Suprapubic skin (tissue), 4 donors: ENCODE results near the gene SLC4A7. TPM values are rescaled to one million over a fixed set of nuclear protein-coding genes. Genes with fewer than 3 reads are reported as not detected.
A peak's percentile ranks its signal among the peaks of the same experiment; 100 is the strongest.

Source experiments
- DNase-seq, 2 donors: peaks; one replicate each; pipeline ENCODE4 v3.0.0-alpha.2; 2019; ENCODE audit warnings: low spot score in 2 of 2
- H3K27ac ChIP-seq: fragments of 200-600 bp; sonication (generic); one replicate; pipeline ENCODE4 v1.5.1; 2019
- H3K27me3 ChIP-seq: fragments of 200-600 bp; sonication (generic); one replicate; pipeline ENCODE4 v1.5.1; 2019
- H3K36me3 ChIP-seq: fragments of 200-600 bp; sonication (generic); one replicate; pipeline ENCODE4 v1.5.1; 2019
- H3K4me1 ChIP-seq: fragments of 200-600 bp; sonication (generic); one replicate; pipeline ENCODE4 v1.5.1; 2019
- H3K4me3 ChIP-seq: fragments of 200-600 bp; sonication (generic); one replicate; pipeline ENCODE4 v1.5.1; 2019; ENCODE audit warnings: mild to moderate bottlenecking
- H3K9me3 ChIP-seq: fragments of 200-600 bp; sonication (generic); one replicate; pipeline ENCODE4 v1.5.1; 2019
- CTCF ChIP-seq, 2 donors: fragments of 200-600 bp in 1 of 2; fragments of 450-650 bp in 1 of 2; sonication (generic) in 1 of 2; IDR thresholded peaks; one replicate each; pipeline ENCODE4 v1.5.1; 2016 to 2019; ENCODE audit warnings: antibody characterized with exemption in 2 of 2, mild to moderate bottlenecking in 1 of 2, moderate library complexity in 1 of 2
- EP300 ChIP-seq: sonication (generic); formaldehyde crosslinking; IDR thresholded peaks from one replicate; pipeline ENCODE4 v1.6.1; 2017; ENCODE audit warnings: antibody characterized with exemption
- POLR2A ChIP-seq, 2 donors: fragments of 450-650 bp; IDR thresholded peaks; one replicate each; pipeline ENCODE4 v1.6.1; 2017; ENCODE audit warnings: antibody characterized with exemption in 2 of 2, mild to moderate bottlenecking in 2 of 2, moderate library complexity in 2 of 2
- POLR2AphosphoS5 ChIP-seq, 3 donors: sonication (generic); formaldehyde crosslinking; IDR thresholded peaks; one replicate each; pipeline ENCODE4 v1.6.1; 2017; ENCODE audit warnings: antibody characterized with exemption in 3 of 3
- WGBS: methylation state at CpG from one replicate; pipeline ENCODE4 v1.1.5; 2018; 5-methylcytosine and 5-hydroxymethylcytosine counted together
- total RNA-seq, 4 donors: library from RNA; depleted of rRNA; stranded (reverse); fragments of >200 nt; gene quantifications; one replicate each; pipeline ENCODE4 v1.1.0, GENCODE V29; 2016

Gene SLC4A7
- total RNA-seq, 4 donors from 2014 or later = 10.9 to 17.5 (median 16.1) TPM

- Histone ChIP-seq H3K27ac (no peak overlapping the region), H3K4me3 (no peak overlapping the region), H3K4me1 (peaks cover 16% of the 10 kb centered on the region), H3K36me3 (no peaks in the 10 kb centered on the region), H3K9me3 (no peaks in the 10 kb centered on the region), H3K27me3 (no peaks in the 10 kb centered on the region)
- DNase-seq = no peak
- TF ChIP-seq CTCF (IDR thresholded peaks at IDR 0.05) (no peak), POLR2A (IDR thresholded peaks at IDR 0.05) (no peak), EP300 (no peak), POLR2AphosphoS5 (IDR thresholded peaks at IDR 0.05) (no peak)
- 86% methylated on average over 6 of the region's 6 CpGs for WGBS
Measured at GRCh38 chr3:27526614-27527315, 42.6 kb upstream of the SLC4A7 start.

DNA sequence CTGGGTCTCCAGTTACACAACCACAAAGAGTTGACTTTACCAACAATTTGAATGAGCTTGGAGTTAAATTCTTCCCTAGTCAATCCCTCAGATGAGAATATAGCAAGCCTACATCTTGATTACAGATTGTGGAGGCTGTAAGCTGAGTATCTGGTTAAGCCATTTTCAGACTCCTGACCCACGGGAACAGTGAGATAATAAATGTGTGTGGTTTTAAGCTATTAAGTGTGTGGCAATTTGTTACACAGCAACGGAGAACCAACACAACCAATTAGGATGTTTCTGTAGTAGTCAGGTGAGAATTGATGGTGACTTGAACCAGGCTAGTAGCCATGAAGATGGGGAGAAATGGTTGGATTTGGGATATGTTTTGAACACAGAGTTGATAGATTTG lies 37.7 kb upstream of the SLC4A7 start:
- no peak overlapping the region for H3K4me3 ChIP-seq
- H3K9me3 ChIP-seq = no peaks in the 10 kb centered on the region
- H3K27me3 ChIP-seq = no peaks in the 10 kb centered on the region
- WGBS = 86% methylated on average over 2 of the region's 2 CpGs
- H3K4me1 ChIP-seq = peaks cover 24% of the 10 kb centered on the region
- H3K27ac ChIP-seq = no peak overlapping the region
- TF ChIP-seq EP300 = no peak
- TF ChIP-seq POLR2AphosphoS5 (IDR thresholded peaks at IDR 0.05) = no peak
- TF ChIP-seq POLR2A (IDR thresholded peaks at IDR 0.05) = no peak
- no peak for TF ChIP-seq CTCF (IDR thresholded peaks at IDR 0.05)
- no peak for DNase-seq
- H3K36me3 ChIP-seq = no peaks in the 10 kb centered on the region

- Histone ChIP-seq H3K4me1 (peaks cover 24% of the 10 kb centered on the region), H3K27me3 (no peaks in the 10 kb centered on the region), H3K36me3 (no peaks in the 10 kb centered on the region), H3K9me3 (no peaks in the 10 kb centered on the region), H3K4me3 (no peak overlapping the region), H3K27ac (no peak overlapping the region)
- 32% methylated on average over 5 of the region's 5 CpGs for WGBS
- no peak for DNase-seq
- TF ChIP-seq POLR2AphosphoS5 (IDR thresholded peaks at IDR 0.05) (peak in 2 of 3 donors; percentile 72 to 78), POLR2A (IDR thresholded peaks at IDR 0.05) (no peak)
Measured at GRCh38 chr3:27521179-27521871, 37.1 kb upstream of the SLC4A7 start.

DNA sequence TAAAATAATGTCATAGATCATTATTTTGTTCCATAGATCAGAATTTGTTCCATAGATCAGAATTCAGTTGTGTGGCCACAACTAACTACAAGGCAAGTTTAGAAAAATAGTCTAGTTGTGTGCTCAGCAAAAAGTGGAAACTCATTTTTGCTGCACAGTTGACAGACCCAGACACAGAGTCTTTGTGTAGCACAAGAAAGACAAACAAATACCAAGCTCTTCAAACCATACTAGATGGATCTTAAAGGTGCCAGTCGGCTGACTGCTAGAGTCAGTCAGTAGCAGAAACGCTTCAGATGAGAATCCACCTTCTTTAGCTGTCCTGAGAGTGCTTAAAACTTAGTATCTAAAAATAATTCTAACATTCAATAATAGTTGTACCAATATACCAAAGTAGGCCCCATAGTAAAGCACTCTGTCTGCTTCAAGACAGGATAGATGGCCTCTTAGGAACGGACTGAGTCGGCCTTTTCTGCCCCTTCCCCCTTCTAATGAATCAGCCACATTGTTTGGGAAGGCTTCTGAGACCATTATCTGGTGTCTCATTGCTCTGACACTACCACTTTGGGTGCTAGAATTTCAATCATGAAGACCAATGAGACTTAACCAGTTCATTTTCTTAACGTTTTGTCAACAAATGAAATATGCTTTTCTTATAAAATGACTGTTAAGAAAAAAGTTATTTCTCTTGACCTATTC lies 27.7 kb upstream of the SLC4A7 start:
- H3K9me3 ChIP-seq = no peaks in the 10 kb centered on the region
- no peak overlapping the region for H3K27ac ChIP-seq

DNA sequence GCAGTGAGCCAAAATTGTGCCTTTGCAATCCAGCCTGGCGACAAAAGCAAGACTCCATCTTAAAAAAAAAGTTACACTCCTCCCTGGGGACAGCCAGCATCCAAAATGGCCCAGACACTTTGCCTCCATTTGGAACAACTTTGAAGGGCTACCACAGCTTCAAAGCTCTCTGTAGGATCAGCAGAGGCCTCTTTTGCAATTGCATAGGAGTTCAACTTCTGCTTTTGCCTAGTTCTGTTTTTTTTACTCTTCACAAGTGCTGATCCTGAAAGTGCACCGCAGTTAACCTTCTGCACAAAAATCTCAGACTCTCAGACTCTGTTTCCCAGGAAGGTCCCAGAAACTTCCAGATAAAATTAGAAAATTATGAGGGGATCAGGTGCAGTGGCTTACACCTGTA lies 25.2 kb upstream of the SLC4A7 start:
- WGBS = 85% methylated on average over 2 of the region's 2 CpGs
- TF ChIP-seq POLR2AphosphoS5 (IDR thresholded peaks at IDR 0.05) (no peak), EP300 (no peak), CTCF (IDR thresholded peaks at IDR 0.05) (no peak), POLR2A (IDR thresholded peaks at IDR 0.05) (no peak)
- H3K36me3 ChIP-seq = no peaks in the 10 kb centered on the region
- H3K27ac ChIP-seq = no peak overlapping the region
- peaks cover 5% of the 10 kb centered on the region for H3K4me1 ChIP-seq
- no peaks in the 10 kb centered on the region for H3K27me3 ChIP-seq
- no peaks in the 10 kb centered on the region for H3K9me3 ChIP-seq
- DNase-seq = no peak
- H3K4me3 ChIP-seq = no peak overlapping the region

More for the DNA sequence above, 27.7 kb upstream of the SLC4A7 start:
- 64% methylated on average over 5 of the region's 5 CpGs for WGBS
- Histone ChIP-seq H3K4me1 (peaks cover 5% of the 10 kb centered on the region), H3K36me3 (no peaks in the 10 kb centered on the region), H3K4me3 (no peak overlapping the region), H3K27me3 (no peaks in the 10 kb centered on the region)
- DNase-seq = no peak
- TF ChIP-seq EP300 (no peak), POLR2AphosphoS5 (IDR thresholded peaks at IDR 0.05) (no peak), CTCF (IDR thresholded peaks at IDR 0.05) (no peak), POLR2A (IDR thresholded peaks at IDR 0.05) (no peak)
